Smooth muscle cell of the brain vasculature (primary cell): Measurements from ENCODE around the gene ZFYVE28.
"Not testable (repeated sequence)": the region's sequence is repeated elsewhere in the genome, so short reads cannot be mapped to it uniquely, and the experiment has no call there.

Source experiments
- DNase-seq: peaks from one replicate; pipeline ENCODE4 v3.0.0-alpha.2; 2012; ENCODE audit warnings: low read depth, low spot score

ZFYVE28 gene

GRCh38 chr4:2249526-2250356, 168.7 kb downstream of the ZFYVE28 start:
- DNase-seq = no peak

GRCh38 chr4:2248821-2249261, 169.6 kb downstream of the ZFYVE28 start:
- no peak for DNase-seq

- no peak for DNase-seq
These were observed 170.2 kb downstream of the ZFYVE28 start for GRCh38 chr4:2248044-2248780.

GRCh38 chr4:2247128-2248043, 171.1 kb downstream of the ZFYVE28 start:
- no peak for DNase-seq

- no peak for DNase-seq
These were observed 171.9 kb downstream of the ZFYVE28 start for GRCh38 chr4:2246384-2247127.

GRCh38 chr4:2245787-2246275, 172.6 kb downstream of the ZFYVE28 start:
- DNase-seq = no peak

GRCh38 chr4:2245057-2245786, 173.2 kb downstream of the ZFYVE28 start:
- no peak for DNase-seq

- no peak for DNase-seq
These were observed 174.6 kb downstream of the ZFYVE28 start for GRCh38 chr4:2243681-2244380.

GRCh38 chr4:2241410-2242353, 176.8 kb downstream of the ZFYVE28 start, which contains the start of the genes HAUS3 and POLN:
HAUS3 (minus strand) TSS chr4:2242121; CDS start chr4:2240946, 1,175 bp downstream.
POLN (minus strand) TSS chr4:2242121; CDS start chr4:2229231, 12,890 bp downstream.
- peak; percentile 91 for DNase-seq

- DNase-seq = no peak
These were observed 177.4 kb downstream of the ZFYVE28 start for GRCh38 chr4:2241003-2241402.

- DNase-seq = no peak
These were observed 181.3 kb downstream of the ZFYVE28 start for GRCh38 chr4:2236944-2237666.

- DNase-seq = no peak
These were observed 187.4 kb downstream of the ZFYVE28 start for GRCh38 chr4:2231082-2231481.

- DNase-seq = no peak
These were observed 192.2 kb downstream of the ZFYVE28 start for GRCh38 chr4:2226261-2226660.

- no peak for DNase-seq
These were observed 195.6 kb downstream of the ZFYVE28 start for GRCh38 chr4:2222838-2223237.

GRCh38 chr4:2221378-2221777, 197.1 kb downstream of the ZFYVE28 start:
- not testable (repeated sequence) for DNase-seq

- DNase-seq = no peak
These were observed 198.3 kb downstream of the ZFYVE28 start for GRCh38 chr4:2220016-2220630.
